ENCODE data around the gene ZNF385D. TPM values are rescaled to one million over a fixed set of nuclear protein-coding genes. Genes with fewer than 3 reads are reported as not detected.

The ZNF385D gene
- total RNA-seq, 1 donor from 2014 or later: under 0.01 TPM

DNA sequence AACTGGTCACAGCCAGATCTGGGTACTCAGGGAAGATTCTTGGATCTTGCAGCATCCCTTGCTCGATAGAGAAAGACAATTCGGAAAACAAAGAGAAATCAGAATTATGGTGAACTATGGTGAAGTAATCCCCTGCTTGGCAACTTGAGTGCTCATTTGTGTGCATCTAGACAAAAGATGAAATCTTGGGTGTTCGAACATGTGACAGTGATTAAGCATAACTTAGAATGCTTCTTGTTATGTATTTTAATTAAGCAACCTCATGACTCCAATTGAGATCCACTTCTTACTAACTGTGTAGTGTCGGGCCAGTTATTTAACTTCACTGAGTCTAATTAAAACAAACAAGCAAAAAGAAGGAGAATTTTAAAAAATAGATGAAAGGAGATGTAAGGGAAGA lies 56.5 kb downstream of the ZNF385D start:
- no peak overlapping the region for H3K4me3 ChIP-seq (ENCODE audit: low read depth, low read length)
- no peak for TF ChIP-seq CTCF (conservative IDR thresholded peaks at IDR 0.05; ENCODE audit: low read depth, low read length)
- DNase-seq (ENCODE audit: low read depth): no peak

GRCh38 chr3:21691036-21691435 lies 60.0 kb downstream of the ZNF385D start:
- no peak for DNase-seq (ENCODE audit: low read depth)

DNA sequence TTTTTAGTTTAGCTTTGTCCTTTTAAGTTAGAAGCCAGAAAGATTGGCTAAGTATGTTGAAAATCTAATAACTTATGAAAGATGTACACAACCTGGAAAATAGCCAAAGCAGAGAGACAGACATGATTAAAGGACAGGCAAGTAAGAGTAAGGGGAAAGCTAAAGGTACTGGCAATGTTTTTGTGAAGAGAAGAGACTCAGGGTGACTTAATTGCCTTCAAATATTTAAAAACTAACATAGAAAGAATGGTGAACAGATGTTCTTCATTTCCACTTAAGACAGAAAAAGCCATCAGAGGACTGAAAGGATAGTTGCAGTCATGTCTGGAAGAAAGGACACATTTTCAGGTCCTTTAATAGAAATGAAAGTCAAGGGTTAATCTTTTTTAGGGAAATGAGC lies 68.8 kb downstream of the ZNF385D start:
- TF ChIP-seq CTCF (conservative IDR thresholded peaks at IDR 0.05; ENCODE audit: low read depth, low read length): no peak
- DNase-seq (ENCODE audit: low read depth): no peak
- H3K4me3 ChIP-seq (ENCODE audit: low read depth, low read length): no peak overlapping the region

More at GRCh38 chr3:21691036-21691435, 60.0 kb downstream of the ZNF385D start:
- H3K4me3 ChIP-seq (ENCODE audit: low read depth, low read length): no peak overlapping the region
- TF ChIP-seq CTCF (conservative IDR thresholded peaks at IDR 0.05; ENCODE audit: low read depth, low read length): no peak

- H3K4me3 ChIP-seq (ENCODE audit: low read depth, low read length): no peak overlapping the region
- no peak for TF ChIP-seq CTCF (conservative IDR thresholded peaks at IDR 0.05; ENCODE audit: low read depth, low read length)
- DNase-seq (ENCODE audit: low read depth): no peak
Measured at GRCh38 chr3:21673393-21673792, 77.6 kb downstream of the ZNF385D start.

- no peak for TF ChIP-seq CTCF (conservative IDR thresholded peaks at IDR 0.05; ENCODE audit: low read depth, low read length)
- H3K4me3 ChIP-seq (ENCODE audit: low read depth, low read length): no peak overlapping the region
- peak; percentile 97 for DNase-seq (ENCODE audit: low read depth)
Measured at GRCh38 chr3:21672303-21672702, 78.7 kb downstream of the ZNF385D start.

GRCh38 chr3:21670386-21670785 lies 80.6 kb downstream of the ZNF385D start:
- no peak for DNase-seq (ENCODE audit: low read depth)
- no peak overlapping the region for H3K4me3 ChIP-seq (ENCODE audit: low read depth, low read length)
- TF ChIP-seq CTCF (conservative IDR thresholded peaks at IDR 0.05; ENCODE audit: low read depth, low read length): no peak

DNA sequence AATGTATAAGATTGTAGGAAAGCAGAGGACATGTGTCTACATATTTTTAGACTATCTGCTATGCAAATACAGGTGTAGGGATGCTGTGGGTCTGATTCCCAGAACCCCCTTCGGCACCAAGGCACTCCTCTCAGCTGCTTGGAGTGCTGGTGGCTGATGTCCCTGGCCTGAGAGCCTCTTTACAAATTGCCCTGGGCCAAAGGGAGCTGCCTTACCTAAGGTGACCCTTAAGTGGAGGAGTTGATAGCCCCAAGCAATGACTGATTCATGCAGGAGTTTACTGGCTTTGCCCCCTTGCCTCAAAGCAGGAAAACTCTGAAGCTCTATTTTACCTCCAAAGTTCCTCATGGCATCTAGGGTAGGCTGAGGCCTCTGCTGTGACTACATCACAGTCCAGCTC lies 83.0 kb downstream of the ZNF385D start:
- no peak for TF ChIP-seq CTCF (conservative IDR thresholded peaks at IDR 0.05; ENCODE audit: low read depth, low read length)

More for the DNA sequence above, 83.0 kb downstream of the ZNF385D start:
- DNase-seq (ENCODE audit: low read depth): no peak
- no peak overlapping the region for H3K4me3 ChIP-seq (ENCODE audit: low read depth, low read length)
